Stimulated activated naive B cell treated with anti-CD40 and anti-IgM and Interleukin-4, amounts not matched to agents 10 μg/mL and 1 μg/mL and 100 μg/mL, for 72 hours (primary cell): Measurements from ENCODE around the gene PLEKHG4B.

Experiments used
- ATAC-seq, 2 donors: fragments of 150-1000 bp; cut with Tn5 transposase; replicated peaks; 2 replicates each; pipeline ENCODE4 v1.10.0; 2021; ENCODE audit warnings: moderate library complexity in 1 of 2
- DNase-seq: peaks from one replicate; pipeline ENCODE4 v3.0.0; 2021
- H3K27ac Mint-ChIP-seq: one replicate; pipeline ENCODE4 v1.8.0; 2022; ENCODE audit warnings: mild to moderate bottlenecking, mixed read lengths
- H3K27me3 Mint-ChIP-seq, 2 donors: one replicate each; pipeline ENCODE4 v1.8.0; 2022; ENCODE audit warnings: mixed read lengths in 2 of 2
- H3K36me3 Mint-ChIP-seq, 2 donors: one replicate each; pipeline ENCODE4 v1.8.0; 2022; ENCODE audit warnings: mixed read lengths in 2 of 2, mild to moderate bottlenecking in 1 of 2
- H3K4me1 Mint-ChIP-seq, 2 donors: one replicate each; pipeline ENCODE4 v1.8.0; 2022; ENCODE audit warnings: mixed read lengths in 2 of 2, mild to moderate bottlenecking in 1 of 2
- H3K4me3 Mint-ChIP-seq, 2 donors: one replicate each; pipeline ENCODE4 v1.8.0; 2022; ENCODE audit warnings: mild to moderate bottlenecking in 2 of 2, mixed read lengths in 2 of 2, moderate library complexity in 1 of 2
- H3K9me3 Mint-ChIP-seq, 2 donors: one replicate each; pipeline ENCODE4 v1.8.0; 2022; ENCODE audit warnings: mixed read lengths in 2 of 2, mild to moderate bottlenecking in 1 of 2

Gene PLEKHG4B

DNA sequence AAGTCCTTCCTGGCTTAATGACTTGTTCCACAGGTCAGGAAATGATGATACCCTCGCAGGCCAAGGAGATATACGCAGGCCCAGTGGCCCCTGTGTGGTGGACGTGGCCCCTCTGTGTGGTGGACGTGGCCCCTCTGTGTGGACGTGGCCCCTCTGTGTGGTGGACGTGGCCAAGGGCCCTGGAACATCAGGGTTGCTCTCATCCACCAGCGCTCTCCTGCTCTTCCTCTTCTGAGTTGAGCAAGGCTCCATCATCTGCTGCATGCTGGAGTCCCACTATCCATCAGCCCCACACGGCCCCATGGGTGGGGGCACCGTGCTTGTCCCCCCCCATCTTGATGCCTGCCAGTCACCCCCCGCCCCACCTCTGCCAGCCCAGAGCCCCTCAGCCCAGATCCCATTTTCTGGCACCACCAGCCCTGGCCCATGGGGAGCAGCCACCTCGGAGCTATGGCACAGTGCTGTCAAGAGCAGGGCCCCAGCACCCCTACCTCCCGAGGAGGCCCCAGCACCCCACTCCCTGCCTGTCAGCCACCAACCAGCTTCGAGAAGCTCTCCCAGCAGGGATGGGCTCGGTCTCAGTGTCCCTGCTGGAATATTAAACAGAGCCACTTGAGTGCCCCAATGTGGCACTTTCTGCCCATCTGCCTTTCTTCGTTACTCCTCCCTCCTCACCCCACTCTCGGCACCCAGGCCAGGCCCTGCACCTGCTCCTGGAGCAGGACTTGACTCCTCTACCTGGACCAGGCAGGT lies 107.4 kb downstream of the PLEKHG4B start:
- Mint-ChIP-seq H3K4me1 (peaks cover 15 to 24% of the 10 kb centered on the region in 2 donors), H3K9me3 (no peaks in the 10 kb centered on the region)
- no peak for DNase-seq

DNA sequence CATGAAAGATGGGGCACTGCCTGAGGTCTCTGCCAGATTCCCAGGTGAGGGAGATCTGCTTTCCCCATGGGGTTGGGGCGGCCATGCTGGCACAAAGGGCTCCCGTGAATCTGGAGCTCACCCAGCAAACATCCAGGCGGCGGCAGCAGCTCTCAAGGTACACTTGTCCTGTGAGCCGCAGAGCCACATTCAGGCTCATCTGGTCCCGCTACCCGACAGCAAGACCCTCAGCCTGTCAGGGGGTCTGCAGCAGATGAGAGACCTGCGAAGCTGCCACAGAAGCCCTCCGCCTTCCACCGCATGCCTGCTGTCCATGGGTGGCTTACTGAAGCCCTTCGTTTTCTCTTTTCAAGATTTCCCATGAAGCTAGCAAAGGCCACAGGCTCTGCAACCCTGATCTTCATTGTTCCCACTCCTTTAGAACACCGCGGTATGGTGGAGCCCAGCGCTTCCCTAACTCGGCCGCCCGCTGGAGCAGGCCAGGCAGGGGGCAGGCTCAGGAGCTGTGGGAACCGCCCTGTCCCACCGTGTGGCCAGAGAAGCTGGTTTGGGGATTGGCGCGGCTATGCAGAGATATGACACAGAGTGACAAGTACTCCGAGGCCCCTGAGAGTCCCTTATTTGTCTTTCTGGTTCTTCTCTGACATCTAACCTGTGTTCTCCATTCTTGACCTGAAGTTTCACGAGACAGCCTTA lies 108.1 kb downstream of the PLEKHG4B start:
- no peak for ATAC-seq
- no peak overlapping the region for H3K27ac Mint-ChIP-seq
- no peaks in the 10 kb centered on the region for H3K9me3 Mint-ChIP-seq
- H3K4me1 Mint-ChIP-seq = peaks cover 15 to 22% of the 10 kb centered on the region in 2 donors
- no peak for DNase-seq
- H3K36me3 Mint-ChIP-seq = peaks cover 16 to 39% of the 10 kb centered on the region in 2 donors
- H3K27me3 Mint-ChIP-seq = no peaks in the 10 kb centered on the region
- H3K4me3 Mint-ChIP-seq = peak overlapping the region in 1 of 2 donors; percentile 28

More for the DNA sequence above, 107.4 kb downstream of the PLEKHG4B start:
- H3K27me3 Mint-ChIP-seq = no peaks in the 10 kb centered on the region
- no peak for ATAC-seq
- no peak overlapping the region for H3K4me3 Mint-ChIP-seq
- H3K36me3 Mint-ChIP-seq = peaks cover 9 to 32% of the 10 kb centered on the region in 2 donors
- no peak overlapping the region for H3K27ac Mint-ChIP-seq

- Mint-ChIP-seq H3K4me3 (no peak overlapping the region), H3K36me3 (peaks cover 25 to 48% of the 10 kb centered on the region in 2 donors), H3K27ac (no peak overlapping the region), H3K9me3 (no peaks in the 10 kb centered on the region), H3K27me3 (no peaks in the 10 kb centered on the region), H3K4me1 (peaks cover 12 to 15% of the 10 kb centered on the region in 2 donors)
- ATAC-seq (peak; percentile 31 to 39), DNase-seq (no peak)
Observed at GRCh38 chr5:200985-201384, 109.0 kb downstream of the PLEKHG4B start.

DNA sequence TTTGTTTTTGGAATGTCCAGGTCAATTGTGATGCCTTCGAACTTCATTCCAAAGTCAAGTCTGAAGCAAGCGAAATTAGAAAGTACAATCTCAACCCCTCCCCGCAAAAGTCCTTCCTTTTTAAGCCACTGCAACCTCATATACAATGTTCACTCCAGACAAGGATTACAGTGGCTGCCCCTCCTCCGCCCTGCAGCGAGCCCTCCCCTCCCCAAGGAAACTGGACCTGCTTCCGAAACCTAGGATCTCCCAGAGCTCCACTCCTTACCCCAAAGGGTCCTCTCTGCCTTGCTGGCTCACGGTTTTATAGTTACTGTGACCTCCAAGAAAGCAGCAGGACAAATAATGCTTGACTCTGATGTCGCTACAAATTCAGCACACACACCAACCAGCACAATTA lies 109.7 kb downstream of the PLEKHG4B start:
- no peaks in the 10 kb centered on the region for H3K27me3 Mint-ChIP-seq
- peaks cover 12 to 15% of the 10 kb centered on the region in 2 donors for H3K4me1 Mint-ChIP-seq
- ATAC-seq (no peak), DNase-seq (no peak)
- peaks cover 27 to 55% of the 10 kb centered on the region in 2 donors for H3K36me3 Mint-ChIP-seq
- H3K9me3 Mint-ChIP-seq = no peaks in the 10 kb centered on the region
- no peak overlapping the region for H3K27ac Mint-ChIP-seq
- no peak overlapping the region for H3K4me3 Mint-ChIP-seq

DNA sequence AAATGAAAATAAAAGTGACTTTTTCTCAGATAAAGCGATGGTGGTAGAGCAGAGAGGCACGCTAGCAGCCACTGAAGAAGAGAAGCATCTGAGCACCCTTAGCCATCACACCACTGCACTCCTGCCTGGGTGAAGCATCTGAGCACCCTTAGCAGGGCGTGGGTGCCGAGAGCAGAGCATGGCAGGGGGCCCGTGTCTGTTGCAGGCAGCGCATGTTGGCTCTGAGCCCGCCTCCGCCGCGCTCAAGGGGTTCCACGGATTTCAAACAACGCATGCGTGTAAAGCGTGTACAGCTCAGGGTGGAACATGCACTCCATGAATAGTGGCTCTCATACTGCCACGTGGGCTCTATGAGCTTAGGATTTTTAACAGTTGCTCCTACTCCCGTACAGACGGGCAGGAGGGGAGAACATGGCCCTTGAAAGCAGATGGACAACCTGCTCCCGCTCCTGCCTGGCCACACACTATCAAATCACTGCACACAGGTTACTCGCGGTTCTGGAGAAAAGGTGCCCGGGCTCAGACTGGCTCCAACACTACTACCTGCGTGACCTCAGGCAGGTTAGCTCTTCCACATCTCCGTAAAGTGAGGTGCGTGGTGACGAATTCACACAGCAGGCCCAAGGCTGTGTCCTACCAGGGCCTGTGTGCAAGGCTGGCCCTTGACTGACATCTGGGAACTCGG lies 111.4 kb downstream of the PLEKHG4B start:
- H3K4me1 Mint-ChIP-seq = peaks cover 15 to 21% of the 10 kb centered on the region in 2 donors
- DNase-seq (no peak), ATAC-seq (no peak)
- no peaks in the 10 kb centered on the region for H3K27me3 Mint-ChIP-seq
- peaks cover 39 to 71% of the 10 kb centered on the region in 2 donors for H3K36me3 Mint-ChIP-seq
- H3K4me3 Mint-ChIP-seq = no peak overlapping the region
- H3K27ac Mint-ChIP-seq = no peak overlapping the region
- H3K9me3 Mint-ChIP-seq = no peaks in the 10 kb centered on the region

GRCh38 chr5:204001-204400 lies 112.0 kb downstream of the PLEKHG4B start:
- Mint-ChIP-seq H3K9me3 (no peaks in the 10 kb centered on the region), H3K36me3 (peaks cover 39 to 68% of the 10 kb centered on the region in 2 donors), H3K4me1 (peaks cover 15 to 23% of the 10 kb centered on the region in 2 donors), H3K27ac (no peak overlapping the region), H3K27me3 (no peaks in the 10 kb centered on the region), H3K4me3 (no peak overlapping the region)
- no peak for DNase-seq
- ATAC-seq = no peak

DNA sequence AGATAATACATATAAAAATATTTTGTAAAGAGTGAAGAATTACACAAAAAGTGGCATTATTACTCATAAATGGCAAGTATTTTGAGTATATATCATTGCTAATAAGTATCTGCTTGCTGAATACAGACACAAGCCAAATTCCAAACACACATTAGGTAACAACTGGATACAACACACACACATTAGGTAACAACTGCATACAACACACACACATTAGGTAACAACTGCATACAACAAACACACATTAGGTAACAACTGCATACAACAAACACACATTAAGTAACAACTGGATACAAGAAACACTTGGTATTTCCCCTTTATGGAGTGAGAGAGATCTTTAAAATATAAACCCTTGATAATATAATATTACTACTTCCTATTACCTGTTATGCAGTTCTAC lies 112.5 kb downstream of the PLEKHG4B start:
- Mint-ChIP-seq H3K27me3 (no peaks in the 10 kb centered on the region), H3K27ac (no peak overlapping the region), H3K4me3 (no peak overlapping the region), H3K36me3 (peaks cover 39 to 64% of the 10 kb centered on the region in 2 donors), H3K4me1 (peaks cover 15 to 23% of the 10 kb centered on the region in 2 donors), H3K9me3 (no peaks in the 10 kb centered on the region)
- no peak for DNase-seq
- ATAC-seq = no peak

DNA sequence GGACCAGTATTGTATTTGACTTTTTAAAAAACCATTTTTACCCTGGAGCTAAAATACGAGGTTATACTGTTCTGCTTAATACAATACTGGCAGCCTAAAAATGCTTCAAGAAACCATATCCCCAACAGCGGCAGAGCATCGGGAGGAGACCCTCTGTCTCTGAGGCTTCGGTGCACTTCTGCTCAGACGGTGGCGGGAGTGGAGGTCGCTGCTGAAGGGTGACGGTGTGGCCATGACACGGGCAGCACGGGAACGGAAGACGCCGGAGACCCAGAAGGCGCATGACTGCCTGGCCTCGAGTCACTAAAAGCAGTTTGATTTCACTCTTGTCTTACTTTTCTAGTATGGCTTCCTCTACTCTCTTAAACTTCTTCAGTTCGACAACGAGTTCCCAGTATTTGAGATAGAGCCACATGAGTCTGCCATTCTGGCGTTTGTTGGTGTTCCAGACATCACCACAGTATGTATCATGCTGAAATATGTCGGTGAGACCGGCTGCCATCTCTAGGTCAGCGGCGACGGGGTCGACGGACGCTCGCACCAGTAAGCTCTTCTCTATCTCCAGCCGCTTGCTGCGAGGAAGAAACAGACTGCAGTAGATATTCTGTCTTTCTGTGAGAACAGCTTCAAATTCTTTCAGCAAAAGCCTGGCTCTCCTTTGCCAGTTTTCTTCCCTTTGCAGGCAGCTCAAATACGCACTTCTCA lies 113.2 kb downstream of the PLEKHG4B start:
- no peak overlapping the region for H3K4me3 Mint-ChIP-seq
- no peak for DNase-seq
- H3K36me3 Mint-ChIP-seq = peaks cover 40 to 64% of the 10 kb centered on the region in 2 donors
- H3K27me3 Mint-ChIP-seq = no peaks in the 10 kb centered on the region
- no peak for ATAC-seq
- no peak overlapping the region for H3K27ac Mint-ChIP-seq
- H3K9me3 Mint-ChIP-seq = no peaks in the 10 kb centered on the region
- H3K4me1 Mint-ChIP-seq = peaks cover 22 to 27% of the 10 kb centered on the region in 2 donors

DNA sequence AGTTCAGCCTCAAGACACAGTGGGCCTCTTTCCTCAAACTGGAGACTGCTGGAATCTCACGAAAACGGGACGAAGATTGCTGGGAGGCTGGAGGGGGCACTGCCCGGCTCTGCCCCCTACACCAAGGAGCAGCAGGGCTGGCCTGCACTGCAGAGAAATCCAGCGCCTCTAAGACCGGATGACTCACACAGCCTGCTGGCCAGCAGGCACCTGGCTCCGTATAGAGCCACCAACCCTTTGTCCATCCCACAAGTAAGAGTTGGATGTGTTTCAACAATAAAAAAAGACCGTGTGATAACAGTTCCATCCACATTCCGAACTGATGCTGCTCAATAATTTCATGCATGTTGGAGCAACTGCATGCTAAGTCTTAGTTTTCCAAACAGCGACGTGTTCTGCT lies 114.4 kb downstream of the PLEKHG4B start:
- Mint-ChIP-seq H3K9me3 (no peaks in the 10 kb centered on the region), H3K36me3 (peaks cover 40 to 68% of the 10 kb centered on the region in 2 donors), H3K4me3 (no peak overlapping the region), H3K27me3 (no peaks in the 10 kb centered on the region), H3K4me1 (peaks cover 18 to 25% of the 10 kb centered on the region in 2 donors), H3K27ac (no peak overlapping the region)
- no peak for ATAC-seq
- DNase-seq = no peak

DNA sequence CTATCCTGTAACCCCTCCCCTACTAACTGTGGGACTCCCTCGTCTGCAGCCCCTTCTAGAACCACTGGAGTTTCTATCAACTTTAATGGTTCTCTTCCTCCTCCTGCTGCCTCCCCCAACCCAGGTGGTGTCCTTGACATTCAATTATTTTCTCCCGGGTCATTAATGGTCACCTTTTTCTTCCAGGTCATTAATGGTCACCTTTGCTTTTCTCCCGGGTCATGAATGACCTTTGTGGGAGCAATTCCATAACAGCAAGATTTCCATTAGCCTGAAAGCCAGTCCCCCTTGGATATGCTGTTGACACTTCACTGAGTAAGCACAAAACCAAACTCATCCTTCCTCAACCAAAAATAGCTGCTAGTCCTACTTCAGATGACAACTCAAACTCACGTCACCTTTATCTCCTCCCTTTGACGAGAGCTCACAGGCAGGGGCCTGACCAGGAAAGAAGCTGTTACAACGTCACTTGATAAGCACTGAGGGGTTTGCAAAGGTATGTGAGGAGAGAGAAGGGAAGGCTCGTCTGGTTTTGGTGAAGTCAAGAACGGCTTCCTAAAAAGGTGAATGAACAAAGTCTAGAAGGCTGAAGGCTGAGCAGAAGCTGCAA lies 115.1 kb downstream of the PLEKHG4B start:
- Mint-ChIP-seq H3K9me3 (no peaks in the 10 kb centered on the region), H3K27ac (peak overlapping the region; percentile 26), H3K4me3 (no peak overlapping the region), H3K4me1 (peaks cover 11 to 22% of the 10 kb centered on the region in 2 donors), H3K27me3 (no peaks in the 10 kb centered on the region), H3K36me3 (peaks cover 40 to 65% of the 10 kb centered on the region in 2 donors)
- ATAC-seq (no peak), DNase-seq (no peak)

DNA sequence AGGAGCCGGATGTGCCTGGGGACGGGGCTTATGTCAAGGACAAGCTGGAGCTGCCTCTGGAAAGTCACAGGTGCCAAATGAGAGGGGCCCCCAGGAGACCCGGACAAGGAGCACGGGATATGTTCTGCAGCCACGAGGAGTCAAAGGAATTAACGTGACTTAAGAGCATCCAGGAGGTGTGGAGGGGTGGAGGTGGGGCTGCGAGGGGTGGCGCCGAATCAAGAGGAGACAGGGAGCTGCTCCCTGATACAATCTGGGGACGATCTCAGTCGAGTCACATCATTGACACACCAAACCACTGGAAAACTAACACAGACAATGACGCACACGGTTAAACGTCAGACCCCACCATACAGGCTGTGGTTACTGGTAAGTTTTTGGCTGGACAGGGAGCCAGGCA lies 115.6 kb downstream of the PLEKHG4B start:
- H3K27ac Mint-ChIP-seq = no peak overlapping the region
- H3K36me3 Mint-ChIP-seq = peaks cover 40 to 60% of the 10 kb centered on the region in 2 donors
- H3K27me3 Mint-ChIP-seq = no peaks in the 10 kb centered on the region
- H3K9me3 Mint-ChIP-seq = no peaks in the 10 kb centered on the region
- H3K4me1 Mint-ChIP-seq = peaks cover 10 to 20% of the 10 kb centered on the region in 2 donors
- DNase-seq = no peak
- no peak overlapping the region for H3K4me3 Mint-ChIP-seq
- ATAC-seq = no peak

DNA sequence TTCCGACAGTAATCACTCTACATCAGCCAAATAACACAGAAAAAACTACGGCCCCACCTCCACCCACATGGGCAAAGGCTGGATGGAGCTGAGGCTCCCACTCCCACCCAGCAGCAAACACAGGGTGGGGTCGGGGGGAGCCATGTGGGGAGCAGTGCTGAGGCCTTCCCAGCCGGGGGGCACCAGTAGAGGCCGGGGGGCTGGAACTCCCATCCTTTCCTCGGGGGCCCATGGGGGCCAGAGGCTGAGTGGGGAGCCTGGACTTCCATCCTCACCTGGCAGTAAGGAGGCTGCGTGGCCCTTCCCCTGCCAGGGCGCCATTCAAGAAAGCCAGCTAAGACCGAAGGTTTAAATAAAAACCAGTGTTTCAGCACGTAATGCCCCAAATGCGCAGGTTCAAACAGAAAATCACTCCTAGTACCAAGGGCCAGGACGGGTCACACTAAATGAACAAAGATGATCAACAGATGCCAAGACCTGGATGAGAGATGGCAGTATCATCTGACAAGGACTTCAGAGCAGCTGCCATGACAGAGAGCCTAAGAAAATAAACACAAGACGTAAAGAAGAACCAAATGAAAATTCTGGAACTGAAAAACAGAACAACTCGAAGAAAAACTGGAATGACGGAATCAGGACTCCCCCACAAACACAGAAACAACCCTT lies 116.6 kb downstream of the PLEKHG4B start:
- Mint-ChIP-seq H3K36me3 (peaks cover 35 to 56% of the 10 kb centered on the region in 2 donors), H3K4me1 (peaks cover 10 to 20% of the 10 kb centered on the region in 2 donors), H3K9me3 (no peaks in the 10 kb centered on the region), H3K27ac (no peak overlapping the region), H3K4me3 (no peak overlapping the region), H3K27me3 (no peaks in the 10 kb centered on the region)
- ATAC-seq (no peak), DNase-seq (no peak)

DNA sequence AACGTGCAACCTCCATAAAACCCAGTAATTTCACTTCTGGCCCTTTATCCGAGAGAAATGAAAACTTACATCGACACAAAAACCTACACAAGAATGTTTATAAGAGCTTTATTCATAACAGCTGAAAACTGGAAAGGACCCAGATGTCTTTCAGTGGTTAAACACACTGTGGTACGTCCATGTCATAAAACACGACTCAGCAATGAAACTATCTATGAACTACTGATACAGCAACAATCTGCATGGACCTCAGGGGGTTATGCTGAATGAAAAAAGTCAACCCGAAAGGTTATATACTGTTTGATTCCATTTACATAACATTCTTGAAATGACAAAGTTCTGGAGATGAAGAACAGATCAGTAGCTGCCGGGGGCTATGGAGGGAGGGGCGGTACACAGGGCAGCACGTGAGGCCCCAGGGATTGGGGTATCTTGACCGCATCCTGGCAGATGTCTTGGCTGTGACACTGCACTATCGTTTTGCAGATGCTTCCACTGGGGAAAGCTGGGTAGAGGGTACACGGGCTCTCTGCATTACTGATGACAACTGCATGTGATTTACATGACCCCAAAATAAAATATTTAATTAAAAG lies 121.9 kb downstream of the PLEKHG4B start:
- DNase-seq (no peak), ATAC-seq (no peak)
- no peaks in the 10 kb centered on the region for H3K9me3 Mint-ChIP-seq
- H3K36me3 Mint-ChIP-seq = peaks cover 8 to 29% of the 10 kb centered on the region in 2 donors
- peaks cover 27 to 47% of the 10 kb centered on the region in 2 donors for H3K4me1 Mint-ChIP-seq
- H3K27me3 Mint-ChIP-seq = no peaks in the 10 kb centered on the region
- no peak overlapping the region for H3K4me3 Mint-ChIP-seq
- peak overlapping the region; percentile 37 for H3K27ac Mint-ChIP-seq
